SK-N-SH treated with all-trans-retinoic acid at 6 μM for 48 hours (cell line): ENCODE measurements around the gene ARAP3.

Experiments used
- BACH2 ChIP-seq: fragments of 250-450 bp; sonication (Bioruptor Pico); IDR thresholded peaks from 2 replicates; pipeline ENCODE4 v1.9.0; 2021; ENCODE audit warnings: mild to moderate bottlenecking, borderline replicate concordance
- GLIS3 ChIP-seq: fragments of 250-450 bp; sonication (Bioruptor Pico); IDR thresholded peaks from 2 replicates; pipeline ENCODE4 v1.5.0; 2020; ENCODE audit warnings: mild to moderate bottlenecking, moderate library complexity
- ZFP3 ChIP-seq: fragments of 250-450 bp; sonication (Bioruptor Pico); IDR thresholded peaks from 2 replicates; pipeline ENCODE4 v1.5.0; 2020; ENCODE audit warnings: mild to moderate bottlenecking, moderate library complexity
- ZNF565 ChIP-seq: fragments of 450-650 bp; formaldehyde crosslinking; conservative IDR thresholded peaks from 2 replicates; pipeline ENCODE4 v1.5.0; 2020; ENCODE audit warnings: low read depth, mild to moderate bottlenecking, moderate library complexity
- ZNF70 ChIP-seq: fragments of 450-650 bp; formaldehyde crosslinking; IDR thresholded peaks from 2 replicates; pipeline ENCODE4 v1.5.0; 2020; ENCODE audit warnings: mild to moderate bottlenecking, moderate library complexity
- ZNF8 ChIP-seq: fragments of 450-650 bp; formaldehyde crosslinking; IDR thresholded peaks from 2 replicates; pipeline ENCODE4 v1.5.0; 2020; ENCODE audit warnings: mild to moderate bottlenecking, moderate library complexity
- TF ChIP-seq, protein P1 (sequence below): fragments of 250-450 bp; sonication (Bioruptor Pico); IDR thresholded peaks from 2 replicates; pipeline ENCODE4 v1.8.0; 2020; ENCODE audit warnings: mild to moderate bottlenecking, moderate library complexity, borderline replicate concordance
- TF ChIP-seq, protein P2 (sequence below): fragments of 250-450 bp; sonication (Bioruptor Pico); IDR thresholded peaks from 2 replicates; pipeline ENCODE4 v1.5.0; 2020; ENCODE audit warnings: mild to moderate bottlenecking, moderate library complexity

DNA sequence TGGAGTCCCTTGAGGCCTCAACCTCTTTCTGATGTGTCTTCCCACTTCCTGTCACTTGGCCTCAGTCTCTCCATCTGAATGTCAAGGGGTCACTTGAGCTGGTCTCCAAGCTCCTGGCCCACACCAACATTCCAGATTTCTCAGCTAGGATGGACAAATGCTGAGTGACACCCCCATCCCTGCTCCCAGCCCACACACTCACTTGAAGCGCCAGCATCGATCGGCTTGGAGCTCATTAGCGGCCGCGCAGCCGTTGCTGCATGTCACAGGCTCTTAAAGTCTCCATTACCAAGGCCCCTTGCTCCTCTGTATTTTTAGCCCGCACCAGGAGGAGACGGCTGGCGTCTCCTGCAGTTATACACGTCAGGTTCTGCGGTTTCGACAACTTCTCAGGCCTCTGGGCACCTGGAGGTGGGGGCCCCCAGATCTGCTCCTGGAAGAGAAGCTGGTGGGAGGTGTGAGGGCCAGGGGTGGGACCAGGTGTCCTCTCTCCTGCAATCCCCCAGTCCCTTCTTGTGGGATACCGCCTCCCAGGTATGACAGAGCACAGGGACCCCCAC is 33.4 kb upstream of the ARAP3 start:
- TF ChIP-seq GLIS3 (CRISPR knock-in tag) = no peak
- TF ChIP-seq, protein P1, sequence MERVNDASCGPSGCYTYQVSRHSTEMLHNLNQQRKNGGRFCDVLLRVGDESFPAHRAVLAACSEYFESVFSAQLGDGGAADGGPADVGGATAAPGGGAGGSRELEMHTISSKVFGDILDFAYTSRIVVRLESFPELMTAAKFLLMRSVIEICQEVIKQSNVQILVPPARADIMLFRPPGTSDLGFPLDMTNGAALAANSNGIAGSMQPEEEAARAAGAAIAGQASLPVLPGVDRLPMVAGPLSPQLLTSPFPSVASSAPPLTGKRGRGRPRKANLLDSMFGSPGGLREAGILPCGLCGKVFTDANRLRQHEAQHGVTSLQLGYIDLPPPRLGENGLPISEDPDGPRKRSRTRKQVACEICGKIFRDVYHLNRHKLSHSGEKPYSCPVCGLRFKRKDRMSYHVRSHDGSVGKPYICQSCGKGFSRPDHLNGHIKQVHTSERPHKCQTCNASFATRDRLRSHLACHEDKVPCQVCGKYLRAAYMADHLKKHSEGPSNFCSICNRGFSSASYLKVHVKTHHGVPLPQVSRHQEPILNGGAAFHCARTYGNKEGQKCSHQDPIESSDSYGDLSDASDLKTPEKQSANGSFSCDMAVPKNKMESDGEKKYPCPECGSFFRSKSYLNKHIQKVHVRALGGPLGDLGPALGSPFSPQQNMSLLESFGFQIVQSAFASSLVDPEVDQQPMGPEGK (CRISPR knock-in tag) = no peak
- no peak for TF ChIP-seq ZNF565 (CRISPR knock-in tag)
- no peak for TF ChIP-seq BACH2
- TF ChIP-seq ZNF8 = no peak
- TF ChIP-seq ZNF70 (CRISPR knock-in tag) = no peak
- no peak for TF ChIP-seq ZFP3 (CRISPR knock-in tag)
- TF ChIP-seq, protein P2, sequence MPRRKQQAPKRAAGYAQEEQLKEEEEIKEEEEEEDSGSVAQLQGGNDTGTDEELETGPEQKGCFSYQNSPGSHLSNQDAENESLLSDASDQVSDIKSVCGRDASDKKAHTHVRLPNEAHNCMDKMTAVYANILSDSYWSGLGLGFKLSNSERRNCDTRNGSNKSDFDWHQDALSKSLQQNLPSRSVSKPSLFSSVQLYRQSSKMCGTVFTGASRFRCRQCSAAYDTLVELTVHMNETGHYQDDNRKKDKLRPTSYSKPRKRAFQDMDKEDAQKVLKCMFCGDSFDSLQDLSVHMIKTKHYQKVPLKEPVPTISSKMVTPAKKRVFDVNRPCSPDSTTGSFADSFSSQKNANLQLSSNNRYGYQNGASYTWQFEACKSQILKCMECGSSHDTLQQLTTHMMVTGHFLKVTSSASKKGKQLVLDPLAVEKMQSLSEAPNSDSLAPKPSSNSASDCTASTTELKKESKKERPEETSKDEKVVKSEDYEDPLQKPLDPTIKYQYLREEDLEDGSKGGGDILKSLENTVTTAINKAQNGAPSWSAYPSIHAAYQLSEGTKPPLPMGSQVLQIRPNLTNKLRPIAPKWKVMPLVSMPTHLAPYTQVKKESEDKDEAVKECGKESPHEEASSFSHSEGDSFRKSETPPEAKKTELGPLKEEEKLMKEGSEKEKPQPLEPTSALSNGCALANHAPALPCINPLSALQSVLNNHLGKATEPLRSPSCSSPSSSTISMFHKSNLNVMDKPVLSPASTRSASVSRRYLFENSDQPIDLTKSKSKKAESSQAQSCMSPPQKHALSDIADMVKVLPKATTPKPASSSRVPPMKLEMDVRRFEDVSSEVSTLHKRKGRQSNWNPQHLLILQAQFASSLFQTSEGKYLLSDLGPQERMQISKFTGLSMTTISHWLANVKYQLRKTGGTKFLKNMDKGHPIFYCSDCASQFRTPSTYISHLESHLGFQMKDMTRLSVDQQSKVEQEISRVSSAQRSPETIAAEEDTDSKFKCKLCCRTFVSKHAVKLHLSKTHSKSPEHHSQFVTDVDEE (CRISPR knock-in tag) = no peak
